Osteocyte (in vitro differentiated cells): ENCODE data around the gene RHOF. TPM values are rescaled to one million over a fixed set of nuclear protein-coding genes. Genes with fewer than 3 reads are reported as not detected.

Source experiments
- DNase-seq: peaks from one replicate; pipeline ENCODE4 v3.0.0; 2021; ENCODE audit warnings: mixed read lengths; ENCODE audit not compliant: unreplicated experiment; ENCODE audit errors: extremely low spot score
- H3K27ac Mint-ChIP-seq: one replicate; pipeline ENCODE4 v1.8.0; 2021; ENCODE audit warnings: mild to moderate bottlenecking, mixed read lengths; ENCODE audit not compliant: unreplicated experiment
- H3K27me3 Mint-ChIP-seq: one replicate; pipeline ENCODE4 v1.8.0; 2021; ENCODE audit warnings: mixed read lengths; ENCODE audit not compliant: unreplicated experiment
- H3K36me3 Mint-ChIP-seq: one replicate; pipeline ENCODE4 v1.8.0; 2021; ENCODE audit warnings: mixed read lengths; ENCODE audit not compliant: unreplicated experiment
- H3K4me1 Mint-ChIP-seq: one replicate; pipeline ENCODE4 v1.8.0; 2021; ENCODE audit warnings: mixed read lengths; ENCODE audit not compliant: unreplicated experiment
- H3K4me3 Mint-ChIP-seq: one replicate; pipeline ENCODE4 v1.8.0; 2021; ENCODE audit warnings: mild to moderate bottlenecking, moderate library complexity, mixed read lengths; ENCODE audit not compliant: unreplicated experiment
- H3K9me3 Mint-ChIP-seq: one replicate; pipeline ENCODE4 v1.8.0; 2021; ENCODE audit warnings: mixed read lengths; ENCODE audit not compliant: unreplicated experiment
- total RNA-seq: library from RNA; stranded (reverse); gene quantifications from 2 replicates; pipeline ENCODE4 v1.2.1, GENCODE V29; 2021
- TF ChIP-seq, protein P1 (sequence below): fragments of 200-600 bp; sonication (generic); IDR thresholded peaks from 2 replicates; pipeline ENCODE4 v1.5.0; 2021; ENCODE audit warnings: antibody characterized with exemption, mild to moderate bottlenecking, moderate library complexity

The RHOF gene
- total RNA-seq, 1 donor from 2014 or later, result 11.3 TPM

DNA sequence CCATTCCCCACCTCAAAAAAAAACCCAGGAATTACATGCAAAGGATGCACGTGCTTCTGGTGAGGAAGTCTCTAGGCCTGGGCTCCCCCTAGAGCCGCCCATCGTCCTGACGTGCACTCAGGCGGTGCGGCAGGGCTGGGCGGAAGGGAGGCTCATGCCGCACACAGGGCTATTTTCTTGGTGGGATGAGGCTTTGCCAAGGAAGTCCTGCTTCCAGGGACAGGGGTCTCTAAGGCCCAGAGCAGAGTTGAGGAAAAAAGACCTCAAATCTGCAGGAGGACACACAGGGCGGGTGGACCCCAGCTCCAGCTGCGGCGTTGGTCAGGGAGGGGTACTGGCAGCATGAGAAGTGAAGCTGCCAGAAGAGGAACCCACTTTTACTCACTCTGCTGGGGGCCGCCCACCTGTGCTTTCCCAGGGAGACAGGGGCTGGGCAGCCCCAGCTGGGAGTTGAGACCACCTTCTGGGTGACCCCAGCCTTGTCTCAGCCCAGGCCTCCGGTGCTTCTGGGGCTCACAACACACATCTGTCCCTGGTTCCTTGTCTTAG, 4.2 kb downstream of the RHOF start:
- DNase-seq, result no peak
- H3K36me3 Mint-ChIP-seq, result no peaks in the 10 kb centered on the region
- TF ChIP-seq, protein P1, sequence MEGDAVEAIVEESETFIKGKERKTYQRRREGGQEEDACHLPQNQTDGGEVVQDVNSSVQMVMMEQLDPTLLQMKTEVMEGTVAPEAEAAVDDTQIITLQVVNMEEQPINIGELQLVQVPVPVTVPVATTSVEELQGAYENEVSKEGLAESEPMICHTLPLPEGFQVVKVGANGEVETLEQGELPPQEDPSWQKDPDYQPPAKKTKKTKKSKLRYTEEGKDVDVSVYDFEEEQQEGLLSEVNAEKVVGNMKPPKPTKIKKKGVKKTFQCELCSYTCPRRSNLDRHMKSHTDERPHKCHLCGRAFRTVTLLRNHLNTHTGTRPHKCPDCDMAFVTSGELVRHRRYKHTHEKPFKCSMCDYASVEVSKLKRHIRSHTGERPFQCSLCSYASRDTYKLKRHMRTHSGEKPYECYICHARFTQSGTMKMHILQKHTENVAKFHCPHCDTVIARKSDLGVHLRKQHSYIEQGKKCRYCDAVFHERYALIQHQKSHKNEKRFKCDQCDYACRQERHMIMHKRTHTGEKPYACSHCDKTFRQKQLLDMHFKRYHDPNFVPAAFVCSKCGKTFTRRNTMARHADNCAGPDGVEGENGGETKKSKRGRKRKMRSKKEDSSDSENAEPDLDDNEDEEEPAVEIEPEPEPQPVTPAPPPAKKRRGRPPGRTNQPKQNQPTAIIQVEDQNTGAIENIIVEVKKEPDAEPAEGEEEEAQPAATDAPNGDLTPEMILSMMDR, result no peak
- peaks cover 26% of the 10 kb centered on the region for H3K4me1 Mint-ChIP-seq
- no peaks in the 10 kb centered on the region for H3K9me3 Mint-ChIP-seq
- H3K4me3 Mint-ChIP-seq, result no peak overlapping the region
- no peak overlapping the region for H3K27ac Mint-ChIP-seq
- H3K27me3 Mint-ChIP-seq, result no peaks in the 10 kb centered on the region

DNA sequence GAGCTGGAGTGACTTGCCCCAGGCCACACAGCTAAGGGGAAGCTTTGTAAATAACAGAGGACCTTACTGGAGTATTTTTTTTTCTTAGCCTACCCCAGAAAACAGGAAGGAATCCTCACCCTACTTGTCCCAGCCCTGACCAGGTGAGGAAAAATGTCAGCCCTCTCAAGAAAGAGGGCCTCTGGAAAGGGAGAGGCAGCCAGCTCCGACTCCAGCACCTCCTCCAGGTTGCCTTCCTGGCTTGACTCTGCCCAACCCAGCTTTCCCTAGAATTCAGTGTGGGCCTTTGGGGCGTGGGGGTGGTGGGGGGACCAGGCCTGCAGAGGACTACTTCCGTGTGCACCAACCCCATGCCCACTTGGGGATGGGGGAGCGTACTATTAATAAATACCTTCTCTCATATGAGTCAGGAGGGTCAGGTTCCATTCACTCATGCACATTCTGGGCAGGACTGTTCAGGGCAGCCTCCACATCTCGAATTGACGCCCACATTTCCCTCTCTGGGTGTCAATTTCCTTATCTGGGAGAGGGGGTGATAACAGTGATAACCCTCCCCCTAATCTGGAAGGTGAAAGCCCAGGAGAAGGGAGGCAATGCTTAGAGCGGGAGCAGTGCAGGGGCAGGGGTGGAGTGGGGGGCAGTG, 5.2 kb downstream of the RHOF start:
- Mint-ChIP-seq H3K27ac (no peak overlapping the region), H3K4me3 (no peak overlapping the region), H3K36me3 (no peaks in the 10 kb centered on the region), H3K9me3 (no peaks in the 10 kb centered on the region), H3K4me1 (peaks cover 29% of the 10 kb centered on the region), H3K27me3 (no peaks in the 10 kb centered on the region)
- TF ChIP-seq, protein P1, result no peak
- no peak for DNase-seq

DNA sequence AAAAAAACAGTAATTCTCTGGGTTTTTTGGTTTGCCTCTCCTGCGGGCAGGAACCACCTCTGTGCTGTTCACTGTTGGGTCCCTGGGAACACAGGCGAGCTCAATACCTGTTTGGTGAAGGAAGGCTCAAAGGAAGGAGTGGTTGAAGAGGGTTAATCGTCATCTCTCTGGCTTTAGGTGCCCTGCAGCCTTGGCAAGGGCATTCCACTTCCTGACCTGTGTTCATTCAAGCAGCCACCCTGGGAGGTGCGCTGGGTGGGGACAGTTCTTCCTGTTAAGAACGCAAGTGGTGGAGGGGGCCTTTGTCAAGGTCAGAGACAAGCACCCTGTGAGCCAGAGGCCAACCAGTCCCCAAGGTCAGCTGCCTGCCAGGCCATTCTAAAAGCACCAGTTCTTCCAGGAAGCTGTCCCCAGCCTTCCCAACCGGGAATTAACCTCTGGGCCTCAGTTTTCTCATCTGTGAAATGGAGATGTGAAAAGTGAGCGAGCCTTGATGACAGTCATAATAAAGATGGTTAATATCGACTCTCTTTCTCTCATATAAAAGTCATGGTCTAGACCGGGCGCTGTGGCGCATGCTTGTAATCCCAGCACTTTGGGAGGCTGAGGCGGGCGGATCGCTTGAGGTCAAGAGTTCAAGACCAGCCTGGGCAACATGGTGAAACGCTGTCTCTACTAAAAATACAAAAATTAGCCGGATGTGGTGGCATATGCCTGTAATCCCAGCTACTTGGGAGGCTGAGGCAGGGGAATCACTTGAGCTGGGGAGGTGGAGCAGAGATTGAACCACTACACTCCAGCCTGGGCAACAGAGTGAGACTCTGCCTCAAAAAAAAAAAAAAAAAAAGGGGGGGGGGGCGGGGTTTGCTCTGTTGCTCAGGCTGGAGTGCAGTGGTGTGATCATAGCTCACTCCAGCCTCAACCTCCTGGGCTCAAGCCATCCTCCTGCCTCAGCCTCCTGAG, 6.1 kb downstream of the RHOF start:
- no peak for DNase-seq
- no peak overlapping the region for H3K27ac Mint-ChIP-seq
- no peak overlapping the region for H3K4me3 Mint-ChIP-seq
- TF ChIP-seq, protein P1, result no peak
- H3K27me3 Mint-ChIP-seq, result no peaks in the 10 kb centered on the region
- H3K9me3 Mint-ChIP-seq, result no peaks in the 10 kb centered on the region
- H3K36me3 Mint-ChIP-seq, result no peaks in the 10 kb centered on the region
- H3K4me1 Mint-ChIP-seq, result peaks cover 30% of the 10 kb centered on the region

DNA sequence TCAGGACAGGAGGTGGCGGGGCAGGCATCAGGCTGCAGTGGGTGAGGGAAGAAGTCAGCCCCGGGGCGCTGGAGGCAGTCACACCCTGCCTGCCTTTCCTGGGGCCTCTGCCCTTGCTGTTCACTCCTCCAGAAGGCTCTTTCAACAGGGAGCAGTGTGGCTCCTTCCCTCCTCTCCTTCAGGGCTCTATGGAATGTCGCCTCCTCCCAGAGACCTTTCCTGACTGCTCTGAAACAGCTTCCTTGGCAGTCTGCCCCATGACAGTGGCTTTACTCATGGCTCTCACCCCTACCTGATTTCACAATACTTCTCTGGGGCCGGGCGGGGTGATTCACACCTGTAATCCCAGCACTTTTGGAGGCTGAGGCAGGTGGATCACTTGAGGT, 7.1 kb downstream of the RHOF start:
- Mint-ChIP-seq H3K4me3 (no peak overlapping the region), H3K9me3 (no peaks in the 10 kb centered on the region), H3K27me3 (no peaks in the 10 kb centered on the region), H3K27ac (no peak overlapping the region), H3K4me1 (peaks cover 39% of the 10 kb centered on the region), H3K36me3 (no peaks in the 10 kb centered on the region)
- no peak for DNase-seq
- TF ChIP-seq, protein P1, result no peak

DNA sequence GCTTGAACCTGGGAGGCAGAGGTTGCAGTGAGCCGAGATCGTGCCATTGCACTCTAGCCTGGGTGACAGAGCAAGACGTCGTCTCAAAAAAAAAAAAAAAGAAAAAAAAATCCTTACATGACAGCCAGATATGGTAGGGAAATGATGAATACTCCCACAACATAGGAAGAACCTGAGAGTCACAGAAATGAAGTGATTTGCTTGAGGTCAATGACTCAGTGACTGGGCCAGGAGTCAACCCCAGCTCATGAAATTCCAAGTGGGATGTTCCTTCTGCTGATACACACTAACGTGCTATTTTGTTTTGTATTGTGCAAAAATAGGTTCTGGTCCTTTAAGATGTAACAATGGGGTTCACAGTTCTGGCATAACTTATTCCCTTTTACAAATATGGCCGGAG, 9.0 kb downstream of the RHOF start:
- Mint-ChIP-seq H3K27me3 (no peaks in the 10 kb centered on the region), H3K9me3 (no peaks in the 10 kb centered on the region), H3K4me3 (no peak overlapping the region), H3K27ac (no peak overlapping the region), H3K4me1 (peaks cover 40% of the 10 kb centered on the region), H3K36me3 (no peaks in the 10 kb centered on the region)
- TF ChIP-seq, protein P1, result no peak
- DNase-seq, result no peak
